Activated naive CD4-positive, alpha-beta T cell treated with anti-CD3 and anti-CD28 coated beads, Interleukin-2, amount 10 ng/mL, durations not matched to agents 7 days and 5 days (primary cell): ENCODE measurements around the gene ZNF174.
A peak's percentile ranks its signal among the peaks of the same experiment; 100 is the strongest.

Experiments used
- CTCF ChIA-PET: fragments of 350-600 bp; sonication (Branson Sonifier 250); formaldehyde crosslinking; loops from one replicate; lab custom pipeline; 2021; ENCODE audit warnings: antibody characterized with exemption; lab: Charles Lee
- DNase-seq: peaks from one replicate; pipeline ENCODE4 v3.0.0-alpha.2; 2020
- H3K27ac Mint-ChIP-seq: one replicate; pipeline ENCODE4 v1.8.0; 2021; ENCODE audit warnings: mild to moderate bottlenecking, moderate library complexity, mixed read lengths
- H3K27me3 Mint-ChIP-seq: one replicate; pipeline ENCODE4 v1.8.0; 2021; ENCODE audit warnings: mild to moderate bottlenecking, mixed read lengths
- H3K36me3 Mint-ChIP-seq: one replicate; pipeline ENCODE4 v1.8.0; 2021; ENCODE audit warnings: mixed read lengths
- H3K4me1 Mint-ChIP-seq: one replicate; pipeline ENCODE4 v1.8.0; 2021; ENCODE audit warnings: mixed read lengths
- H3K4me3 Mint-ChIP-seq: one replicate; pipeline ENCODE4 v1.8.0; 2021; ENCODE audit warnings: mild to moderate bottlenecking, moderate library complexity, mixed read lengths
- H3K9me3 Mint-ChIP-seq: one replicate; pipeline ENCODE4 v1.8.0; 2021; ENCODE audit warnings: mixed read lengths

Gene ZNF174

DNA sequence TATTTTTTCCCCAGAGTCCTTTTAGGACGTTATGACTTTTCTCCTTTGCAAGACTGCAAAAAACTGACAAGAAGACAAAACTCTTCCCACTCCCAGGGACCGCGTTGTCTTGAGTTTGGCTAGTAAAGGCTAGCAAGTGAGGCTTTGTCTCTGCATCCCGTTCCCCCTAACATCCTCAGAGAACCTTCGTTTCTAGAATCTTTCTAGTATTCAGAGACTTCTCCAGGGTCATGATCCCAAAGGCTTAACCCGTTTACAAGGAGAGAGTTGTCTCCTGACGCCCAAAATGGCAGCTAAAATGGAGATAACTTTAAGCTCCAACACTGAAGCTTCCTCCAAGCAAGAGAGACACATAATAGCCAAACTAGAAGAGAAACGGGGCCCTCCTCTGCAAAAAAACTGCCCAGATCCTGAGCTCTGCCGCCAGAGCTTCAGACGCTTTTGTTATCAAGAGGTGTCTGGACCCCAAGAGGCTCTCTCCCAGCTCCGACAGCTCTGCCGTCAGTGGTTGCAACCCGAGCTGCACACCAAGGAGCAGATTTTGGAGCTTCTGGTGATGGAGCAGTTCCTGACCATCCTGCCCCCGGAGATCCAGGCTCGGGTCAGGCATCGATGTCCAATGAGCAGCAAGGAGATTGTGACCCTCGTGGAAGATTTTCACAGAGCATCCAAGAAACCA is 843 bp downstream of the ZNF174 start:
- Mint-ChIP-seq H3K27ac (peak overlapping the region; percentile 91), H3K27me3 (no peaks in the 10 kb centered on the region), H3K9me3 (peaks cover 60% of the 10 kb centered on the region), H3K4me1 (peaks cover 37% of the 10 kb centered on the region), H3K4me3 (peak overlapping the region; percentile 89), H3K36me3 (peaks cover 75% of the 10 kb centered on the region)
- CTCF ChIA-PET, result interaction anchor here (1.8 kb wide), 1 partner anchor 55 kb away, joined by 3 read pairs; no protein-coding TSS in a partner anchor
- no peak for DNase-seq

DNA sequence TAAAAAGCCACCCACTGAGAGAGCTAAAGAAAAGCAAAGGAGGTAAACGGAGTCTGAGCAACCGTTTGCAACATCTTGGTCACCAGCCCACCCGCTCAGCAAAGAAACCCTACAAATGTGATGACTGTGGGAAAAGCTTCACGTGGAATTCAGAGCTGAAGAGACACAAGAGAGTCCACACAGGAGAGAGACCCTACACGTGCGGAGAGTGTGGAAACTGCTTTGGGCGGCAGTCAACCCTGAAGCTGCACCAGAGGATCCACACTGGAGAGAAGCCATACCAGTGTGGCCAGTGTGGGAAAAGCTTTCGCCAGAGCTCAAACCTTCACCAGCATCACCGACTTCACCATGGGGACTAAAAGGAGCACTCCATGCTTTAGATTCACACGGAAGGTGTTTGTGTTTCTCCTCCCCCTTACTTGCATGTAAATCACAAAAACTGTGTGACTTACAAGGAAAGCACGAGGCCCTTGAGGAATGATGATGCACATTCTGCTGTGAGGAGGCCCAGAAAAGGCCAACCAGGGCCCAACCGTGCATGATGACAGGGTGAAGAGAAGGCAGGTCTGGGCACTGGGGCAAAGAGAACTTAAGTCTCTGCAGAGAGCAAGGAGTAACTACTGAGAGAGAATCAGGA is 7.7 kb downstream of the ZNF174 start:
- DNase-seq, result no peak
- CTCF ChIA-PET, result no interaction called here
- Mint-ChIP-seq H3K36me3 (peaks cover 71% of the 10 kb centered on the region), H3K9me3 (peaks cover 79% of the 10 kb centered on the region), H3K27ac (peak overlapping the region; percentile 14), H3K4me1 (no peaks in the 10 kb centered on the region), H3K27me3 (no peaks in the 10 kb centered on the region), H3K4me3 (no peak overlapping the region)

DNA sequence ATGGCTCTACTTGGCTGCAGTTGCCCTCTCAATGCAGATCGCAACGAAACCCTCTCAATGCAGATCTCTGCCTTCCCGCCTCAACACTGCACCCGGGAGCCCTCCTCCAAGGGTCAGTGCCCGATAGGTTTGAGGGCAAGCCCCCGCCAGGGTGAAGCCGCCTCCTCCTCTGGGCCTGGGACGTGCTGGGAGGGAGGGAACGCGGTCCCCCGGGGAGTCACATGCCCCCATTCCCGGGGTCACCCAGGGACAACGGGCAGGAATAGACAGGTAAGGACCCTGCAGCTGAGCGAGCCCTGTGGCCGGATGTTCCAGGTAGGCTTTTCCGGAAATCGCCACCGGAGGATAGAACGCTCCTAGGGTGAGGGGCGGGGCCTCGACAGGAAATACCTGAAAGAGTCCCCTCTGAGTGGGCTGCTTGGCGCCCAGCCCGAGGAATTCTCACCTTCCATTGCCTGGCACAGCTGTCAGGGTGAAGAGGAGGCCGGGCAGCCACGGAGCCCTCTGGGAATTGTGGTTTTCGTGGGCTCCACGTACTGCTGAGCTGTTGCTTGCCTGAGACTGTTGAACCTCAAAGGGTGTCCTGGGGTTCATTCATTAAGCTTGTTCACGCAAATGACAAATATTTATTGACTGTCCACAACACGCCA is 12.8 kb downstream of the ZNF174 start:
- H3K27me3 Mint-ChIP-seq, result no peaks in the 10 kb centered on the region
- no peak for DNase-seq
- CTCF ChIA-PET, result interaction anchor here (0.6 to 0.9 kb wide), 2 partner anchors 29 to 38 kb away, joined by 3 read pairs; partner anchors contain the start of genes NAA60 and ZNF597
- no peaks in the 10 kb centered on the region for H3K4me1 Mint-ChIP-seq
- H3K9me3 Mint-ChIP-seq, result peaks cover 55% of the 10 kb centered on the region
- no peak overlapping the region for H3K27ac Mint-ChIP-seq
- H3K36me3 Mint-ChIP-seq, result peaks cover 26% of the 10 kb centered on the region
- H3K4me3 Mint-ChIP-seq, result no peak overlapping the region

DNA sequence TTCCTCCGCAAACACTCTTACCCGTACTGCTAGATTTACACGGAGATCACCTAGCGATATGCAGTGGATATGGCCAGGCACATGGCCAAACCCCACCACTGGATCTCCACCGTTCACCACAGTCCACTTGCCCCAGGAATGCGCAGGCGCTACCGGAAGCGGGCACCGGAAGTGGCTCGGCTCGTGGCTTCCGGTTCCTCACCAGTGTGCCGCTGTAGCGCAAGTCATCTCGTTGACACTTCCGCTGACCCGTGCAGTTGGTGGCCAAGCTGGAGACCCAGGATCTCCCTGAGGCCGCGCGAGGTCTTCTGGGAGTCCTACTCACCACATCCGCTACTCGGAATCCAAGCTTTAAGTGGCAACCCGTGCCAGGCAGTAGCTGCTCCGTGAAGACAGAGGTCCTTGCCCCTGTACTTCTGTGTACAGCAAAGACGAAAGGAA is 30.8 kb downstream of the ZNF174 start:
- peak; percentile 59 for DNase-seq
- peak overlapping the region; percentile 80 for H3K27ac Mint-ChIP-seq
- H3K27me3 Mint-ChIP-seq, result no peaks in the 10 kb centered on the region
- peaks cover 22% of the 10 kb centered on the region for H3K9me3 Mint-ChIP-seq
- H3K4me1 Mint-ChIP-seq, result peaks cover 22% of the 10 kb centered on the region
- H3K4me3 Mint-ChIP-seq, result no peak overlapping the region
- H3K36me3 Mint-ChIP-seq, result peaks cover 41% of the 10 kb centered on the region
- CTCF ChIA-PET, result no interaction called here

DNA sequence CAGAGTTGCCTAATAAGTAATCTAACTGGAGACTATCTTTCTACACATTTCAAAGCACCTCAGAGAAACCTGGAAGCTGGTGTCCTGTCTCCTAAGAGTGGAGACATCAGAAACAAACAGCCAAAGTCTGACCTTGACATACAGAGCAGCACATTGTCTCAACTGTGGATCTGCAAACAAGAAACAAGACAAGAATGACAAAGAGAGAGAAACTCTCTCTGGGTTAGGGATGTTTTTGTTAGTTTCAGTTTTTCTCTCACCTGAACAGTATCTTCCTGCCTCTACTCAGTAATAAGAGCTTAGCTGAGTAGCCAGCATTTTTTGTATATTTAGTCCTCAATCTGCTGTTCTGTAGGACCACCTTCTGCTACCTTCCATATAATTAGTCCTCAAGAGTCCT is 33.4 kb downstream of the ZNF174 start:
- Mint-ChIP-seq H3K27ac (no peak overlapping the region), H3K4me3 (no peak overlapping the region), H3K9me3 (peaks cover 26% of the 10 kb centered on the region), H3K36me3 (peaks cover 55% of the 10 kb centered on the region), H3K4me1 (peaks cover 22% of the 10 kb centered on the region), H3K27me3 (peaks cover 6% of the 10 kb centered on the region)
- no peak for DNase-seq
- CTCF ChIA-PET, result no interaction called here

DNA sequence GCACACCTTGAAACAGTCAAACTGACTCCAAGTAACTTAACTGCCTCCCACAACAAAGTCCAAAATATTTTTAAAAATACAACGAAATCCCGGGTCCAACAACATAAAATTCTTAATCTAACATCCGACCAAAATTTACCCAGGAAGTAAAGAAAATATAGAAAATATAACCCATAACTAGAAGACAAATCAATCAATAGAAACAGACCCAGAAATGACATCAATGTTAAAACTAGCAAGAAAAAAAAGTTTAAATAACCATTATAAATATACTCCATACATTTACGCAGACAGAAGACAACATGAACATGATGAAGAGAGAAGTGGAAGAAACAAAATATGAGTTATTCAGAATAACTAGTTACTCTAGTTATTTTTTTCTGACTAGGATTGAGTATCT is 38.6 kb downstream of the ZNF174 start:
- peaks cover 6% of the 10 kb centered on the region for H3K27me3 Mint-ChIP-seq
- CTCF ChIA-PET, result no interaction called here
- H3K27ac Mint-ChIP-seq, result no peak overlapping the region
- H3K4me3 Mint-ChIP-seq, result no peak overlapping the region
- H3K9me3 Mint-ChIP-seq, result peaks cover 29% of the 10 kb centered on the region
- peaks cover 19% of the 10 kb centered on the region for H3K4me1 Mint-ChIP-seq
- peaks cover 46% of the 10 kb centered on the region for H3K36me3 Mint-ChIP-seq
- no peak for DNase-seq

DNA sequence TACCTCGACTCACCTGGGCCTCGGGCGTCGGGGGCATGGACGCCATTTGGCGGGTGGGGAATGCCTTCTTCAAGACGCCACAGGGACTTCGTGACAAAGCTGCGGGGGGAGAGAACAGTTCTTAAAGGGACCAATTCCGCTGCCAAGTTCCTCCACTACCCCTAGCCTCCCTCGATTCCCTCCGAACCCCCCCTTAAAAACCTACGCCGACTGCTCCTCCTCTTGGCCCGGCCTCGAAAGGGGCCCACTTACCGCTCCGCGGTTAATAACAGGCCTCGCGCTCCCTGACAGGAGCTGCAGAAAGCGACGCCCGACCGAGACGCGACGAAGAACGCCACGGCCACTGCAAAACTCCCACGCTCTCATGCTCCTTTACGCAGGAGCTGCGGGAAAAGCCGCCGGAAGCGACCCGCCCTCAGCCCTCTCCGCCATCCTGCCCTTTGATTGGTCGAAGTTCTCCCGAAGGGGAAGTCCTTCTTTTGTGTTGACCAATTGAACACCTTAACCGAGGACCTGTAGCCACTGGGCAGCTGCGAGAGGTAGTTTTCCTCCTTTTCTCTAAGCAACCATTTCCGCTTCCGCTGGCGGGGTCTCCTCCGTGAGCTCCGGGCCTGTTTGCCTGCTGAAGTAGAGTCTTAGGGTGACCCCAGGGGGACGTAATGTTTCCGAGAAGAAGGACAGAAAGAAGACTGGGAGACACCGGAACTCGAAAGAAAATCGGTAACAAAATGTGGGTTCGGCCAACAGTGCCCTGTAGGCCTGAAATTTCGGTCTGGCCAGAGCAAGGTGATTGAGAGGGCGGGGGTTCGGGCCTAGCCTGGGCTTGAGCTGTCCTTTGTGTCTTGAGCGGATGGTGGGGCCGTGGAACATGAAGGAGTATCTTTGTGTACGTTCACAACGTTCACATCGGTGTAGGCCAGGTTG is 42.4 kb downstream of the ZNF174 start, which contains the start of the genes NAA60 and ZNF597:
TSS of gene NAA60 (plus strand) at position 573 of the 924 bp plus-strand sequence. CDS start 32,548 bp downstream, outside the sequence.
TSS of gene ZNF597 (minus strand) at position 397 of the 924 bp plus-strand sequence. CDS start at position 46, 351 bp downstream.
- H3K27me3 Mint-ChIP-seq, result no peaks in the 10 kb centered on the region
- DNase-seq, result peak; percentile 84
- peaks cover 27% of the 10 kb centered on the region for H3K9me3 Mint-ChIP-seq
- H3K36me3 Mint-ChIP-seq, result peaks cover 42% of the 10 kb centered on the region
- peak within 1 kb of the TSS; percentile 95 for H3K4me3 Mint-ChIP-seq
- CTCF ChIA-PET, result interaction anchor here (1.0 to 1.4 kb wide), 2 partner anchors 14 to 30 kb away, joined by 3 to 6 read pairs; no protein-coding TSS in a partner anchor
- H3K4me1 Mint-ChIP-seq, result peaks cover 23% of the 10 kb centered on the region
- peak within 1 kb of the TSS; percentile 96 for H3K27ac Mint-ChIP-seq

DNA sequence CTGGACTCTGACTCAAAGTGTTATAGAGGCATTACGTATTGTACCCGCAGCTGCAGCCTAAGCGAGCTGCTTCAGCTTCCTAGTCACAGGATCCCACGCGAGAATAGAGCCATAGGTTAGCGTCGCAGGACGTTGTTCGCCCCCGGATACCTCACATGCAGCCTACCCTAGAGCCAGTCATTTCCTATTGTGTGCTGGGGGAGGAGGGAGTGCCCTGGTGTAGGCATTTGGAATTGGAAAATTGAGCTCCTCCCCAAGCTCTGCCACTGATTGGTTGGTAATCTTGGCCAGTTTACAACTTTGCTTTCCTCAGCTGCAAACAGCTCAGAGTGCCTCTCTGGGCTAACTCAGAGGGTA is 43.0 kb downstream of the ZNF174 start:
- peaks cover 23% of the 10 kb centered on the region for H3K4me1 Mint-ChIP-seq
- peaks cover 47% of the 10 kb centered on the region for H3K36me3 Mint-ChIP-seq
- DNase-seq, result peak; percentile 58
- peak overlapping the region; percentile 95 for H3K4me3 Mint-ChIP-seq
- peak overlapping the region; percentile 96 for H3K27ac Mint-ChIP-seq
- CTCF ChIA-PET, result interaction anchor here (1.4 kb wide), 1 partner anchor 13 kb away, joined by 6 read pairs; no protein-coding TSS in a partner anchor
- H3K9me3 Mint-ChIP-seq, result peaks cover 24% of the 10 kb centered on the region
- no peaks in the 10 kb centered on the region for H3K27me3 Mint-ChIP-seq

DNA sequence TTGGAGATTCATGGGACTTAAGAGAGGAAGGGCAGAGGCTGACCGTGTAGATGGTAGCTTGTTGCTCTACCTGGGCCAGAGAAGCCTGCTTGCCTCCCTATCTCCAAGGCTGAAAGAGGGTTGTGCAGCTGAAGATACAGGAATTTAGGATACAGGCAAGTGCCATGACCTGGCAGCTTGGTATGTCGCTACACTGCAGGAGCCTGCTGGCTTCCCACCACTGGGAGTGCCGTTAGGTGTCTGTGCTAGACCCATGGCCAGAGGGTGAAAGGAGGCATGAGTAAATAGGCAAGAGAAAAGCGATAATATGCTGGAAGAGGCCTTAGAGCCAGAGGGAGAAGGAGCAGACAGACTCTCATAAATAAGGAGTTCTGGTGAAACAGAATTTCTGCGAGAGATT is 53.1 kb downstream of the ZNF174 start:
- Mint-ChIP-seq H3K4me1 (peaks cover 30% of the 10 kb centered on the region), H3K4me3 (no peak overlapping the region)

DNA sequence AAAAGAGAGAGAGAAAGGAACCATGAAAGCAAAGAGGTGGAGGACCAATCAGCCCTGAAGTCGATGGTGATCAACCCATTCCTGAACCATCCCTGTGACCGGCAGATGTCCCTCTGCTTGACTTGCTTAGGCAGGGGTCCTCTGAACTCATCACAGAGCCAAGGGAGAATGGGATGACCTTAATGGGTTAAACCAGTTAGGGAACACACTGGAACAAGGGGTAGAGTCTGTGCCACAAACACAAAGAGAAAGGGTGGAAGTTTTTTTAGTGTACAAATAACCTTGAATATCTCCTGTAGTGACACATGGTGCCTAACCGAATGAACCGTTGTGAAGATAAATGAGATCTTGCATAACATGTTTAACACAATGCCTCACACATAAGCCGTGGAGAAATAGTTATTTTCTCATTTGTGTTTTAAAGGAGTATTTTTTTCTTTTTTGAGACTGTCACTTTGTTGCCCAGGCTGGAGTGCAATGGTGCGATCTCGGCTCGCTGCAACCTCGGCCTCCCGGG is 53.7 kb downstream of the ZNF174 start:
- Mint-ChIP-seq H3K27ac (no peak overlapping the region), H3K27me3 (no peaks in the 10 kb centered on the region), H3K4me1 (peaks cover 36% of the 10 kb centered on the region), H3K36me3 (peaks cover 19% of the 10 kb centered on the region), H3K4me3 (no peak overlapping the region), H3K9me3 (peaks cover 7% of the 10 kb centered on the region)
- DNase-seq, result peak; percentile 7
- CTCF ChIA-PET, result no interaction called here

More for the DNA sequence above, 53.1 kb downstream of the ZNF174 start:
- DNase-seq, result no peak
- H3K27ac Mint-ChIP-seq, result no peak overlapping the region
- H3K9me3 Mint-ChIP-seq, result peaks cover 7% of the 10 kb centered on the region
- CTCF ChIA-PET, result no interaction called here
- peaks cover 22% of the 10 kb centered on the region for H3K36me3 Mint-ChIP-seq
- no peaks in the 10 kb centered on the region for H3K27me3 Mint-ChIP-seq

DNA sequence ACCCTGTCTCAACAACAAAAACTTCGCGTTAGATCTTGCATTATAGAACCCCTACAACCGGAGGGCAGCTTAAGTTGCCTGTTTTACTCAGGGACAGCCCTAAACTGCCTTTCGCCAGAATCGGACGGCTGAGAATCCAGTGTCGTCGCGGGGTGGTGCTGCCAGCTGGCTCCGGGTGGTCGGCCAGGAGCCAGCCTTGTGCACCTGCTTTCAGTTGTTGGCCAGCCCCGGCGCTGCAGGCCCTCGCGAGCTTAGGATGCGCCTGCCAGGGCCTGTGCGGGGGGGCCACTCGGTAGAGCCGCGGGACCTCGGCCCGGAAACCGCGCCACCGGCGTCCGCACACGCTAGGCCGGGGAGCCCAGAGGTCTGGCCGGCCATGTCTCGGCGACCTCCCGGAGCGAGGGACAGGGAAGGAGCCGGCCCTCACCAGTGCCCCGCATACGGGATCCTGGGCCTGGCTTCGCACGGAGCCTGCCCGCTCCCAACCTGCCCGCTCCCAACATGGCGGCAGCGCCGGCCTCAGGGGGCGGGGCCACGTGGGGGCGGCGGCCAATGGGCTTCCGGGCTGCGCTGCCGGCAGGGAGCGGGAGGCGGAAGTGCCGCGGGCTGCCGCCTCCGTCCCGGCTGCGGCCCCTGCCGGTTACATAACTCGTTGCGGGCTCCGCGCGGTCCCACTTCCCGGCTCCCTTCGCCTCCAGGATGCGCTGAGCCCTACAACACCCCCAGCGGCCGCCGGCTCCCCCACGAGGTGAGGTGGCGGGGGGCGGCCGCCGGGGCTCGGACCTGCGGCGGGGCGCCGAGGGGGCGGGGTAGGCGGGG is 56.6 kb downstream of the ZNF174 start:
- Mint-ChIP-seq H3K4me1 (peaks cover 50% of the 10 kb centered on the region), H3K27ac (peak overlapping the region; percentile 84), H3K27me3 (no peaks in the 10 kb centered on the region), H3K4me3 (peak overlapping the region; percentile 76), H3K9me3 (no peaks in the 10 kb centered on the region), H3K36me3 (peaks cover 18% of the 10 kb centered on the region)
- CTCF ChIA-PET, result interaction anchor here (0.7 to 1.2 kb wide), 3 partner anchors 14 to 56 kb away, joined by 3 to 6 read pairs (median 3); partner anchors contain the start of genes CLUAP1, NAA60, ZNF174 and ZSCAN32
- DNase-seq, result peak; percentile 92

DNA sequence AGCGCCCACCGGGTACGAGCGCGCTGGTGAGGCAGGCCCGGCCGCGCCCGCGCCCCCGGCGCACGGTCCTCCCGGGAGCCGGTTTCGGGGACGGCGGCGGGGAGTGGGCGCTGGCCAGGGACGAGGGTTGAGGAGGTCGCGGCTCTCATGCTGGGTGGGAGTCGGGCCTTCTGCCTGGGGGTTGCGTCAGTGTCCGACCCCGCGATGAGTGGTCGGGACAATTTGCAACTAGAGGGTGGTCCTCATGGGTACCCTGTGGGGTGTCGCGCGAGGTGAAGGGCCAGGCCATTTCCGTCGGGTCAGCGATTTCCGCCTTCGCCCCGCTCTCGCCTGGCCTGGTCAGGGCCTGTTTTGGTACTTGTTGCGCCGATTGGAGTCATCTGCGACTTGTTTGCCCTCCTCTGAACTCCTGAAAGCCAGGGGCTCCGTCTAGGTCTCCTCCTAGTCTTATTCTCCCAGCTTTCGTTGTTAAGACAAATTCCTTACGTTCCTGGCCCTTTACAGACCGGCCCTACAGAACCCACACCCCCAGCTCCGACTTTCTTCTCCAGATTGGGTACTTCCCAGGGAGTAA is 57.4 kb downstream of the ZNF174 start:
- Mint-ChIP-seq H3K27me3 (no peaks in the 10 kb centered on the region), H3K9me3 (no peaks in the 10 kb centered on the region), H3K4me1 (peaks cover 52% of the 10 kb centered on the region), H3K27ac (peak overlapping the region; percentile 88), H3K36me3 (peaks cover 18% of the 10 kb centered on the region), H3K4me3 (peak overlapping the region; percentile 90)
- CTCF ChIA-PET, result no interaction called here
- no peak for DNase-seq
